Chondrocyte (in vitro differentiated cells): ENCODE data around the gene OR10A2. TPM values are rescaled to one million over a fixed set of nuclear protein-coding genes. Genes with fewer than 3 reads are reported as not detected.

Source experiments
- DNase-seq: peaks from one replicate; pipeline ENCODE4 v3.0.0; 2021; ENCODE audit warnings: mixed read lengths, low spot score
- H3K27ac Mint-ChIP-seq: one replicate; pipeline ENCODE4 v1.8.0; 2021; ENCODE audit warnings: mild to moderate bottlenecking, moderate library complexity, mixed read lengths; ENCODE audit not compliant: unreplicated experiment
- H3K27me3 Mint-ChIP-seq: 2 replicates; pipeline ENCODE4 v1.8.0; 2021; ENCODE audit warnings: low read depth, mixed read lengths
- H3K36me3 Mint-ChIP-seq: 2 replicates; pipeline ENCODE4 v1.8.0; 2021; ENCODE audit warnings: low read depth, mixed read lengths
- H3K4me1 Mint-ChIP-seq: 2 replicates; pipeline ENCODE4 v1.8.0; 2021; ENCODE audit warnings: low read depth, mild to moderate bottlenecking, mixed read lengths
- H3K4me3 Mint-ChIP-seq: one replicate; pipeline ENCODE4 v1.8.0; 2021; ENCODE audit warnings: mild to moderate bottlenecking, moderate library complexity, mixed read lengths; ENCODE audit not compliant: unreplicated experiment
- H3K9me3 Mint-ChIP-seq: 2 replicates; pipeline ENCODE4 v1.8.0; 2021; ENCODE audit warnings: low read depth, mixed read lengths
- CTCF ChIP-seq: fragments of 200-600 bp; sonication (generic); IDR thresholded peaks from 2 replicates; pipeline ENCODE4 v1.5.0; 2021; ENCODE audit warnings: antibody characterized with exemption, mild to moderate bottlenecking, moderate library complexity
- total RNA-seq: library from RNA; stranded (reverse); gene quantifications from 3 replicates; pipeline ENCODE4 v1.2.1, GENCODE V29; 2021

Gene OR10A2
- total RNA-seq, 1 donor from 2014 or later: not detected

DNA sequence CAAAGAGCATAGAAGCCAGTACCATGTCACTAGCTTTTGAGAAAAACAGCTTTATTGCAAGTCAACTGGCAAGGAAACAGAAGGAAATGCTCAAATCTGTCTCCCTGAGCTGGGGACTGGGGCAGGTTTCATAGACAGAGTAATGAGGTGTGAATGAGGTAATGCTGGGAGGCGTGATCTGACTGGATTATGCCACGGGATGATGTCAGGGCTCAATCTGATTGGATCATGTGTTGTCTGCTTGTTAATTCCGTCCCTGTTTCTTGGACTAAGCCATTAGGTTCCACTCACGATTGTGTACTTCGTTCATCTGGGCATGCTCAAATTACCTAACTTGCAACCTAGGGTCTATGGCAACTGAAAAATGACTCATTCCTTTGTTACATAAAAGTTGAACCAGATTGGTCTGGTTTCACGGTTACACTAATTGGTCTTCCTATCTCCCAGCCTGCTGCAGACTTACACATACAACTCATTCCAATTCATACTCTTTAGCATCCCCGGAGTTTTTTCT, 37.6 kb upstream of the OR10A2 start:
- no peak for DNase-seq
- no peaks in the 10 kb centered on the region for H3K4me1 Mint-ChIP-seq
- no peak overlapping the region for H3K4me3 Mint-ChIP-seq
- peaks cover 4% of the 10 kb centered on the region for H3K27me3 Mint-ChIP-seq
- peaks cover 4% of the 10 kb centered on the region for H3K9me3 Mint-ChIP-seq
- no peaks in the 10 kb centered on the region for H3K36me3 Mint-ChIP-seq
- H3K27ac Mint-ChIP-seq: no peak overlapping the region
- no peak for TF ChIP-seq CTCF

DNA sequence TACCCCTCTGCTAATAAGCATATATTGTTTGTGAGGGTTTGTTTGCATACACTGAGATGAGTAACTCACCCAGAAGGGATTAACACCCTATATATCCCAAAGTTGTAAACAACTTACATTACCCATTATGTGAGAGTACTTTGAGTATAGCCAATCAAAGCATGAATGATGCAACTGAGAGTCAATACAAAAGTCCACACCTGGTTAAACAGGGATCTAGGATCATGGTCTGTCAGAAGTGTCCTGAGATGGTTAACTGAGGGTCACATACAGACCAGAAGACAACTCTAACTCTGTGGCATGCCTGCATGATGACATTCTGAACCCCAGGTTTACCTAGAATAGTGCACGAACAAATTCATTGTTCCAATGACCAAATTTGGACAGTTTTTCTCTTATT, 34.8 kb upstream of the OR10A2 start:
- Mint-ChIP-seq H3K9me3 (no peaks in the 10 kb centered on the region), H3K4me3 (no peak overlapping the region), H3K27ac (no peak overlapping the region), H3K27me3 (no peaks in the 10 kb centered on the region), H3K36me3 (no peaks in the 10 kb centered on the region), H3K4me1 (no peaks in the 10 kb centered on the region)
- no peak for TF ChIP-seq CTCF
- DNase-seq: no peak

- no peak overlapping the region for H3K4me3 Mint-ChIP-seq
- H3K36me3 Mint-ChIP-seq: no peaks in the 10 kb centered on the region
- no peak for TF ChIP-seq CTCF
- H3K27me3 Mint-ChIP-seq: no peaks in the 10 kb centered on the region
- no peaks in the 10 kb centered on the region for H3K4me1 Mint-ChIP-seq
- H3K27ac Mint-ChIP-seq: no peak overlapping the region
- no peak for DNase-seq
- H3K9me3 Mint-ChIP-seq: no peaks in the 10 kb centered on the region
Measured at GRCh38 chr11:6833356-6833755, 29.5 kb upstream of the OR10A2 start.

- TF ChIP-seq CTCF: no peak
- Mint-ChIP-seq H3K27me3 (no peaks in the 10 kb centered on the region), H3K4me1 (no peaks in the 10 kb centered on the region), H3K4me3 (no peak overlapping the region), H3K27ac (no peak overlapping the region), H3K9me3 (no peaks in the 10 kb centered on the region), H3K36me3 (no peaks in the 10 kb centered on the region)
- no peak for DNase-seq
Measured at GRCh38 chr11:6834021-6834420, 28.8 kb upstream of the OR10A2 start.

- DNase-seq: no peak
- Mint-ChIP-seq H3K4me1 (no peaks in the 10 kb centered on the region), H3K27me3 (no peaks in the 10 kb centered on the region), H3K9me3 (peaks cover 16% of the 10 kb centered on the region), H3K36me3 (peaks cover 1% of the 10 kb centered on the region), H3K4me3 (no peak overlapping the region), H3K27ac (no peak overlapping the region)
- TF ChIP-seq CTCF: no peak
Measured at GRCh38 chr11:6841694-6842093, 21.2 kb upstream of the OR10A2 start.
